Trophoblast cell (in vitro differentiated cells and primary cell): ENCODE measurements around the gene KRT6C.
A peak's percentile ranks its signal among the peaks of the same experiment; 100 is the strongest.
"Not testable (repeated sequence)": the region's sequence is repeated elsewhere in the genome, so short reads cannot be mapped to it uniquely, and the experiment has no call there.

Experiments
- DNase-seq, 2 donors: peaks; one replicate each; pipeline ENCODE4 v3.0.0-alpha.2; 2016
- H2AFZ ChIP-seq: 2 replicates; pipeline ENCODE4 v1.6.1; 2013; ENCODE audit warnings: low read length, moderate library complexity, mild to moderate bottlenecking; ENCODE audit not compliant: insufficient read depth, poor library complexity
- H2AK5ac ChIP-seq: 2 replicates; pipeline ENCODE4 v1.6.1; 2013; ENCODE audit warnings: mild to moderate bottlenecking, low read length
- H2BK120ac ChIP-seq: 2 replicates; pipeline ENCODE4 v1.6.1; 2013; ENCODE audit warnings: low read length, mild to moderate bottlenecking, moderate library complexity; ENCODE audit not compliant: insufficient read depth, poor library complexity
- H2BK12ac ChIP-seq: 2 replicates; pipeline ENCODE4 v1.6.1; 2013; ENCODE audit warnings: mild to moderate bottlenecking, low read length, moderate library complexity
- H2BK5ac ChIP-seq: 2 replicates; pipeline ENCODE4 v1.6.1; 2013; ENCODE audit warnings: low read length, low read depth, moderate library complexity, mild to moderate bottlenecking; ENCODE audit not compliant: poor library complexity
- H3K14ac ChIP-seq: 2 replicates; pipeline ENCODE4 v1.6.1; 2013; ENCODE audit warnings: mild to moderate bottlenecking, low read length
- H3K18ac ChIP-seq: 2 replicates; pipeline ENCODE4 v1.6.1; 2013; ENCODE audit warnings: mild to moderate bottlenecking, low read length
- H3K23ac ChIP-seq: 2 replicates; pipeline ENCODE4 v1.6.1; 2013; ENCODE audit warnings: low read length
- H3K27ac ChIP-seq: 2 replicates; pipeline ENCODE4 v1.5.1; 2013; ENCODE audit warnings: low read depth, mild to moderate bottlenecking, inconsistent platforms, low read length, moderate library complexity
- H3K27me3 ChIP-seq: 2 replicates; pipeline ENCODE4 v1.6.1; 2013; ENCODE audit warnings: inconsistent platforms, mild to moderate bottlenecking, low read length, moderate library complexity; ENCODE audit not compliant: insufficient read depth
- H3K36me3 ChIP-seq, 2 experiments: 1 replicate in 1 of 2; 2 replicates in 1 of 2; pipeline ENCODE4 v1.6.1; 2013; ENCODE audit warnings: low read length in 2 of 2, mild to moderate bottlenecking in 2 of 2, moderate library complexity in 1 of 2; ENCODE audit not compliant: insufficient read depth in 2 of 2, control insufficient read depth in 1 of 2
- H3K4ac ChIP-seq: 2 replicates; pipeline ENCODE4 v1.6.1; 2013; ENCODE audit warnings: low read depth, mild to moderate bottlenecking, low read length, moderate library complexity
- H3K4me1 ChIP-seq, 2 experiments: 1 replicate in 1 of 2; 2 replicates in 1 of 2; pipeline ENCODE4 v1.6.1; 2013; ENCODE audit warnings: low read length in 2 of 2, mild to moderate bottlenecking in 2 of 2, moderate library complexity in 1 of 2; ENCODE audit not compliant: insufficient read depth in 2 of 2, control insufficient read depth in 1 of 2
- H3K4me2 ChIP-seq: 2 replicates; pipeline ENCODE4 v1.6.1; 2013; ENCODE audit warnings: inconsistent platforms, mild to moderate bottlenecking, low read length, moderate library complexity
- H3K4me3 ChIP-seq: 2 replicates; pipeline ENCODE4 v1.5.1; 2013; ENCODE audit warnings: mild to moderate bottlenecking, low read depth, low read length, inconsistent platforms
- H3K79me1 ChIP-seq: one replicate; pipeline ENCODE4 v1.6.1; 2013; ENCODE audit warnings: low read length
- H3K79me2 ChIP-seq: 2 replicates; pipeline ENCODE4 v1.6.1; 2013; ENCODE audit warnings: low read length, mild to moderate bottlenecking; ENCODE audit not compliant: control insufficient read depth, insufficient read depth, poor library complexity
- H3K9ac ChIP-seq: 2 replicates; pipeline ENCODE4 v1.6.1; 2013; ENCODE audit warnings: mild to moderate bottlenecking, low read length
- H3K9me3 ChIP-seq: 2 replicates; pipeline ENCODE4 v1.6.1; 2013; ENCODE audit warnings: low read depth, mild to moderate bottlenecking, control low read depth, inconsistent platforms, low read length; ENCODE audit not compliant: insufficient read depth
- H4K12ac ChIP-seq: 2 replicates; pipeline ENCODE4 v1.6.1; 2013; ENCODE audit warnings: low read depth, mild to moderate bottlenecking, low read length, moderate library complexity
- H4K8ac ChIP-seq: 2 replicates; pipeline ENCODE4 v1.6.1; 2013; ENCODE audit warnings: low read depth, mild to moderate bottlenecking, low read length, moderate library complexity
- H4K91ac ChIP-seq: one replicate; pipeline ENCODE4 v1.6.1; 2013; ENCODE audit warnings: low read depth, mild to moderate bottlenecking, low read length, moderate library complexity
- WGBS: extraction: QIAGEN DNeasy Blood & Tissue Kit; methylation state at CpG from one replicate; pipeline ENCODE4 v1.1.7; 2013; ENCODE audit warnings: missing lambda C conversion rate; ENCODE audit not compliant: insufficient read length, insufficient coverage; ENCODE audit errors: extremely low coverage; 5-methylcytosine and 5-hydroxymethylcytosine counted together

The KRT6C gene

DNA sequence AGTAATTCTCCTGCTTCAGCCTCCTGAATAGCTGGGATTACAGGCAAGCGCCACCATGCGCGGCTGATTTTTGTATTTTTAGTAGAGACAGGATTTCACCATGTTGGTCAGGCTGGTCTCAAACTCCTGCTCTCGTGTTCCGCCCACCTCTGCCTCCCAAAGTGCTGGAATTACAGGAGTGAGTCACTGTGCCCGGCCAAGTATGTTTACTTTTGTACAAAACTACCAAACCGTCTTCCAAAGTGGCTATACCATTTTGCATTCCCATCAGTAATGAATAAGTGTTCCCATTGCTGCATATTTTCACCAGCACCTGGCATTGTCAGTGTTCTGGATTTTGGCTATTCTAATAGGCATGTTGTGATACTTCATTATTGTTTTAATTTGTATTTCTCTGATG is 27.9 kb upstream of the KRT6C start:
- peaks cover 1% of the 10 kb centered on the region for H3K9me3 ChIP-seq
- H2AK5ac ChIP-seq, result no peak overlapping the region
- H3K4me1 ChIP-seq, result peaks cover 4% of the 10 kb centered on the region in 2 experiments
- no peak overlapping the region for H3K27ac ChIP-seq
- H4K8ac ChIP-seq, result no peak overlapping the region
- no peaks in the 10 kb centered on the region for H3K27me3 ChIP-seq
- H3K79me1 ChIP-seq, result no peaks in the 10 kb centered on the region
- H2AFZ ChIP-seq, result no peak overlapping the region
- H3K79me2 ChIP-seq, result no peaks in the 10 kb centered on the region
- H3K18ac ChIP-seq, result no peak overlapping the region
- peak in 1 of 2 donors; percentile 15 for DNase-seq
- H3K4me2 ChIP-seq, result no peak overlapping the region
- no peak overlapping the region for H3K9ac ChIP-seq
- H3K4ac ChIP-seq, result no peak overlapping the region
- no peaks in the 10 kb centered on the region for H3K36me3 ChIP-seq
- H2BK12ac ChIP-seq, result no peak overlapping the region
- no peak overlapping the region for H3K23ac ChIP-seq
- no peak overlapping the region for H3K14ac ChIP-seq
- no peak overlapping the region for H4K91ac ChIP-seq
- H2BK5ac ChIP-seq, result no peak overlapping the region
- H3K4me3 ChIP-seq, result no peak overlapping the region
- no peak overlapping the region for H2BK120ac ChIP-seq
- no peak overlapping the region for H4K12ac ChIP-seq
- WGBS, result no CpG with 5 or more reads among the region's 7 CpGs

DNA sequence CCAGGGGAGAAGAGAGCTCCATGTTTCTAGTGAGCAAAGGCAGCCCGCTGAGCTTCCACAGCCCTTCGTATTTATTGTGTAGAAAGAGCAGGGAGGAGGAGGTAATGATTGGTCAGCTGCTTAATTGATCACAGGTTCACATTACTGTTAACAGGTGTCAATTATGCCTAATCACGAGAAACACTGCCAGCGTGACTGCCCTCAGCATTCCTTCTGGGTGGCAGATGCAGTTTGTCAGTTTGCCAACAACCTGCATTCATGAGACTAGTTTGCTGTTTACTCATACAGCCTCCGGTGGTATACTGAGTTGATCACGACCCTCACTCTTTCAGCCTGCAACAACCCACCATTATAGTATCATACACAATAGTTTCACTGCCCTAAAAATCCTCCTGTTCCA is 27.0 kb upstream of the KRT6C start:
- H2BK5ac ChIP-seq, H3K18ac ChIP-seq, H2AK5ac ChIP-seq, H3K4me2 ChIP-seq, H3K27me3 ChIP-seq, H3K36me3 ChIP-seq, H3K79me1 ChIP-seq, H3K4ac ChIP-seq, H2BK120ac ChIP-seq, H3K9me3 ChIP-seq, H2AFZ ChIP-seq, H3K23ac ChIP-seq, H2BK12ac ChIP-seq, H3K79me2 ChIP-seq, H4K8ac ChIP-seq, DNase-seq, H3K27ac ChIP-seq, H3K9ac ChIP-seq, H4K91ac ChIP-seq, H4K12ac ChIP-seq, H3K14ac ChIP-seq, H3K4me3 ChIP-seq: not testable (repeated sequence)
- H3K4me1 ChIP-seq, result peaks cover 9 to 10% of the 10 kb centered on the region in 2 experiments
- no CpG with 5 or more reads among the region's 6 CpGs for WGBS

DNA sequence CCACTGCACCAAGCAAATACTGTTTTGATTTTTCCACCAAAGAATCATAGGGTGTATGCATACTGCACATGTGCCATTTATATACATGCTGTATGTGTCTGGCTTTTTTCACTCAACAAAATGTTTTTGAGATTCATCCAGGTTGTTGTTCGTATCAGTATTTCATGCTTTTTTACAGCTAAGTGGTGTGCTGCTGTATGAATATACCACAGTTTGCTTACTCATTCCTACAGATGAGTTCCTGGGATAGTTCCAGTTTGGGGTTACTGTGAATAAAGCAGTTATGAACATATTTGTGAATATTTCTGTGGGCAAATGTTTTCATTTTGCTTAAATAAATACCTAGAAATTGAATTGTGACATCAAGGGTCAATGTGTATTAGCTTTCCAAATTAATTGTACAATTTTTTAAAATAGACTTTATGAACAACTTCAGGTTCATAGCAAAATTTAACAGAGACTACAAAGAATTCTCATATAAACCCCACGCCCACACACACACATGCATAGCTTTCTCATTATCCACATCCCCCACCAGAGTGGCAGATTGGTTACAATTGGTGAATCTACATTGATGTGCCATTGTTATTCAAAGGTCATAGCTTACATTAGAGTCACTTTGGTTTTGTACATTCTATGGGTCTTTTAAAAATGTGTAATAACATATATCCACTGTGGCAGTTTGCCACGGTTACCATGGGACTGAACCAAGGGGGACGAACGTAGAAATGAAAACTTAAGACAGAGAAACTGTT is 26.4 kb upstream of the KRT6C start:
- DNase-seq, result no peak
- H4K8ac ChIP-seq, result no peak overlapping the region
- H3K14ac ChIP-seq, result no peak overlapping the region
- H4K12ac ChIP-seq, result no peak overlapping the region
- H2BK5ac ChIP-seq, result no peak overlapping the region
- no peaks in the 10 kb centered on the region for H3K36me3 ChIP-seq
- no peaks in the 10 kb centered on the region for H3K79me2 ChIP-seq
- no peak overlapping the region for H2AFZ ChIP-seq
- H2BK120ac ChIP-seq, result no peak overlapping the region
- H3K4ac ChIP-seq, result no peak overlapping the region
- H3K4me1 ChIP-seq, result peaks cover 9 to 10% of the 10 kb centered on the region in 2 experiments
- H3K27me3 ChIP-seq, result no peaks in the 10 kb centered on the region
- no peak overlapping the region for H3K4me2 ChIP-seq
- H2AK5ac ChIP-seq, result no peak overlapping the region
- no peaks in the 10 kb centered on the region for H3K79me1 ChIP-seq
- H3K23ac ChIP-seq, result no peak overlapping the region
- WGBS, result no CpG with 5 or more reads among the region's 5 CpGs
- no peak overlapping the region for H3K18ac ChIP-seq
- H3K9ac ChIP-seq, result no peak overlapping the region
- H3K27ac ChIP-seq, result no peak overlapping the region
- H3K9me3 ChIP-seq, result peaks cover 1% of the 10 kb centered on the region
- no peak overlapping the region for H3K4me3 ChIP-seq
- H4K91ac ChIP-seq, result no peak overlapping the region
- H2BK12ac ChIP-seq, result no peak overlapping the region

DNA sequence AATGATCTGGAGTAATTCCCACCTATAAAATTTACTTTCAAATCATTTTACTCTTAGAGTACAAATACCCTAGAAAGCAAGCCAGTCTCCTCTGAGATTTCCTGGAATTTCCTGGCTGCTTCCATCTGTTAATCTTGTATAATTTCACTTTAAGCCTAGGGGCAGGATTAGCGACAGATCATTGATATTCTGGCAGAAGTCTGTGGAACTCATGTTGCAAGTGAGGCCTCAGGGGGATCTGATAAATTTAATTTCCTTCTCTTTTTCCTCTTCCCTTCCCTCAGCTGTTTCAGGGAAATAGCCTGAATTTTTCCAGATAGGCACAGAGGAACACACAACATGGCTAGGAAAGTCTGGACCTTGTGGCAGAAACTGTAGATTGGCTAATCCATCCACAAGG is 25.3 kb upstream of the KRT6C start:
- Histone ChIP-seq H4K8ac (no peak overlapping the region), H2BK120ac (no peak overlapping the region), H3K79me2 (no peaks in the 10 kb centered on the region), H3K18ac (no peak overlapping the region), H3K4me1 (peaks cover 10 to 12% of the 10 kb centered on the region in 2 experiments), H3K9me3 (peaks cover 1% of the 10 kb centered on the region), H4K91ac (no peak overlapping the region), H3K4me2 (no peak overlapping the region), H3K4me3 (no peak overlapping the region), H3K79me1 (no peaks in the 10 kb centered on the region), H2AFZ (no peak overlapping the region), H3K27ac (no peak overlapping the region), H2BK12ac (no peak overlapping the region), H2AK5ac (no peak overlapping the region), H4K12ac (no peak overlapping the region), H3K27me3 (no peaks in the 10 kb centered on the region), H3K9ac (no peak overlapping the region), H3K4ac (no peak overlapping the region), H3K14ac (no peak overlapping the region), H3K36me3 (no peaks in the 10 kb centered on the region), H3K23ac (no peak overlapping the region), H2BK5ac (no peak overlapping the region)
- DNase-seq, result peak; percentile 65 to 91
- WGBS, result no CpG with 5 or more reads among the region's 1 CpG
